HFFc6 (cell line): ENCODE measurements around the gene RBMS1. TPM values are rescaled to one million over a fixed set of nuclear protein-coding genes. Genes with fewer than 3 reads are reported as not detected.

ENCODE experiments used
- DNase-seq: peaks from one replicate; pipeline ENCODE4 v3.0.0-alpha.2; 2018
- H3K27ac Mint-ChIP-seq: 2 replicates; pipeline ENCODE4 v1.8.0; 2020; ENCODE audit warnings: mild to moderate bottlenecking, mixed read lengths
- H3K27me3 Mint-ChIP-seq: 2 replicates; pipeline ENCODE4 v1.8.0; 2021; ENCODE audit warnings: mild to moderate bottlenecking, moderate library complexity, mixed read lengths; ENCODE audit not compliant: insufficient read depth
- H3K36me3 Mint-ChIP-seq: 2 replicates; pipeline ENCODE4 v1.8.0; 2021; ENCODE audit warnings: low read depth, mixed read lengths
- H3K4me1 Mint-ChIP-seq: 2 replicates; pipeline ENCODE4 v1.8.0; 2020; ENCODE audit warnings: low read depth, mixed read lengths
- H3K4me3 Mint-ChIP-seq: 2 replicates; pipeline ENCODE4 v1.8.0; 2020; ENCODE audit warnings: mild to moderate bottlenecking, moderate library complexity, mixed read lengths
- H3K9me3 Mint-ChIP-seq: 2 replicates; pipeline ENCODE4 v1.8.0; 2020; ENCODE audit warnings: mild to moderate bottlenecking, mixed read lengths
- total RNA-seq, 6 experiments: library from RNA; stranded (reverse); fragmentation: NEBNext Ultra II Directional; extraction: Animal tissue kit (Norgen Biotek cat#: 25700); gene quantifications; 2 replicates in 1 of 6; 3 replicates in 5 of 6; pipeline ENCODE4 v1.2.3, GENCODE V29; 2021
- TF ChIP-seq, protein P1 (sequence below): fragments of 200-600 bp; sonication (generic); IDR thresholded peaks from 2 replicates; pipeline ENCODE4 v1.5.0; 2021; ENCODE audit warnings: antibody characterized with exemption, mild to moderate bottlenecking

RBMS1 gene
- total RNA-seq, 6 experiments from 2014 or later, result 88.7 to 111 (median 96.1) TPM

DNA sequence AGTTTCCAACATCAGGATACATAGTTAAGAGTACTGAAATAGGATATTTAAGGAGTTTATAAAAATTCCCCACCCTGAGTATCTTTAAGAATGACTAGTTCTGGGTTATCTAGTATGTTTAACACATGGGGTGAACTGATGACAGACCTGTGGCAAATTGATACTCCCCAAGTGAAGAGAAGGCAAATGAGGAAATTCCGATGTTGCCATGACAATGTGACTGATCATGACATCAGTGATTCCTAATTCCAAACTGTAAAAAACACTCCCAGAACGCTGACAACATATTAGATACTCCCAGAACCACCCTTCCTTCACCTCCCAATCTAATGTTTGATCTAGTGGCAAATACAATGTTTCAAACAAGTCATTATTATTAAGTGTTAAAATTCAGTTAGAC, 77.6 kb downstream of the RBMS1 start:
- TF ChIP-seq, protein P1, sequence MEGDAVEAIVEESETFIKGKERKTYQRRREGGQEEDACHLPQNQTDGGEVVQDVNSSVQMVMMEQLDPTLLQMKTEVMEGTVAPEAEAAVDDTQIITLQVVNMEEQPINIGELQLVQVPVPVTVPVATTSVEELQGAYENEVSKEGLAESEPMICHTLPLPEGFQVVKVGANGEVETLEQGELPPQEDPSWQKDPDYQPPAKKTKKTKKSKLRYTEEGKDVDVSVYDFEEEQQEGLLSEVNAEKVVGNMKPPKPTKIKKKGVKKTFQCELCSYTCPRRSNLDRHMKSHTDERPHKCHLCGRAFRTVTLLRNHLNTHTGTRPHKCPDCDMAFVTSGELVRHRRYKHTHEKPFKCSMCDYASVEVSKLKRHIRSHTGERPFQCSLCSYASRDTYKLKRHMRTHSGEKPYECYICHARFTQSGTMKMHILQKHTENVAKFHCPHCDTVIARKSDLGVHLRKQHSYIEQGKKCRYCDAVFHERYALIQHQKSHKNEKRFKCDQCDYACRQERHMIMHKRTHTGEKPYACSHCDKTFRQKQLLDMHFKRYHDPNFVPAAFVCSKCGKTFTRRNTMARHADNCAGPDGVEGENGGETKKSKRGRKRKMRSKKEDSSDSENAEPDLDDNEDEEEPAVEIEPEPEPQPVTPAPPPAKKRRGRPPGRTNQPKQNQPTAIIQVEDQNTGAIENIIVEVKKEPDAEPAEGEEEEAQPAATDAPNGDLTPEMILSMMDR, result no peak
- peak; percentile 68 for DNase-seq
- 0 out of 2 replicates have a peak, but pooled peaks cover 6% of the 10 kb centered on the region for H3K36me3 Mint-ChIP-seq
- H3K27ac Mint-ChIP-seq, result peak overlapping the region; percentile 82
- peak overlapping the region; percentile 56 for H3K4me3 Mint-ChIP-seq
- no peaks in the 10 kb centered on the region; the same call in none of the 2 replicates for H3K27me3 Mint-ChIP-seq
- no peaks in the 10 kb centered on the region for H3K9me3 Mint-ChIP-seq
- peaks cover 87% of the 10 kb centered on the region for H3K4me1 Mint-ChIP-seq

DNA sequence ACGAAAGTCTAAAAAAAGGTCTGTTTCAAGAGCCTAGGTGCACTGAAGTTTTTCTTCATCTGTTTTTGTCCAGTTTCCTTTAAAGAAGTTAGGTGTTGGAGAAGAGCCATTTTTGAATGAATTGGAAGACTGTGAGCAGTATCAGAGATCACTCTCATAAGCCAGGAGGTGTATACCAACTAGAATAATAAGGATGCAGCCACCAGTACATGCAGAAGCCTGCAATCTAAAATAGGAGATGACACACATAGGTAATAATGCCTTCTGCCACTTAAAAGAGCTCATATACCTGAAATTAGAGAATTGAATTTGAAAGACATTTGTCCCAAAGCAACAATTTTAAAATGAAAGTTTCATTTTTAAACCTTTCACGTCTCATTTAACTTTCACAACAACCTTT, 81.7 kb downstream of the RBMS1 start:
- H3K27me3 Mint-ChIP-seq, result peaks cover 3% of the 10 kb centered on the region
- peaks cover 78% of the 10 kb centered on the region for H3K4me1 Mint-ChIP-seq
- no peak for DNase-seq
- H3K27ac Mint-ChIP-seq, result peak overlapping the region; percentile 94
- no peaks in the 10 kb centered on the region for H3K9me3 Mint-ChIP-seq
- H3K36me3 Mint-ChIP-seq, result peaks cover 5% of the 10 kb centered on the region
- H3K4me3 Mint-ChIP-seq, result no peak overlapping the region; the same call in 1 of the 2 replicates
- TF ChIP-seq, protein P1, result no peak

DNA sequence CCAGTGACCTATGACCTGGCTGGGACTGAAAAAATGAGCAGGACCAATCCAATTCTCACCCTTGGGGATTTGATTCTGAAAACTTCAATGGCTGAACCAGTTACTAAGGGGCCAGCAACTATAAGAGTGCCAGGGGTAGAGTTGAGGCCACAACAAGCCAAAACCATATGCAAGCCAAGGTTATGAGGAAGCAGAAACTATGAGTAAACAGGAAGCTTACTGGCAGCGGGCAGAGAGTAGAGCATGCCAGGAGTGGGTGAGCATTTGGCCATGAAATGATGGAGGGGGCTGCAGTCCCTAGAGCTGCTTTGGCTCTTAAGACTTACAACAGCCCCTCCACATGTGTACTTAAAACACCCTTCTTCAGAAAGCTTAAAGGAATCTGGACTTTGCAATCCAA, 82.4 kb downstream of the RBMS1 start:
- H3K4me3 Mint-ChIP-seq, result peak overlapping the region; percentile 75
- peaks cover 13% of the 10 kb centered on the region for H3K36me3 Mint-ChIP-seq
- H3K4me1 Mint-ChIP-seq, result peaks cover 70% of the 10 kb centered on the region
- DNase-seq, result peak; percentile 60
- peak overlapping the region; percentile 94 for H3K27ac Mint-ChIP-seq
- no peaks in the 10 kb centered on the region for H3K9me3 Mint-ChIP-seq
- H3K27me3 Mint-ChIP-seq, result peaks cover 3% of the 10 kb centered on the region
- TF ChIP-seq, protein P1, result no peak

DNA sequence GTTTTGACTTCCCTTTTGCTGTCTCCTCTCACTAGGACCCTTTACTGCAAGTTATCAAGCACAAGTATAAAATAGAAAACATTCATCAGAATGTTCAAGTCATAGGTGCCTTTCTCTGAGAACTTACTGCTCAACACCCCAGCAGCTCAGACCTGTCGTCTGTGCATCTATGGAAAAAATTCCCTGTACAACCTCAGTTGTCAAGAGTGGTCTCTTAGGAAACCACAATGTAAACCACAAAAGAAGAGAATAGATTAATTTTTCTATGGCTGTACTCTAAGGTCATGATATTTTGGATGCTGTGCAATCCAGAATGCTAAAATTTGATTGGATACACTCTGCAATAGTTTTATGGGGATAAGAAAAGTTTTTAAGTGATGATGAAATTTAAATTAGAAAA, 84.1 kb downstream of the RBMS1 start:
- Mint-ChIP-seq H3K4me1 (peaks cover 72% of the 10 kb centered on the region), H3K27ac (peak overlapping the region; percentile 95), H3K27me3 (peaks cover 3% of the 10 kb centered on the region), H3K36me3 (peaks cover 28% of the 10 kb centered on the region), H3K9me3 (no peaks in the 10 kb centered on the region), H3K4me3 (peak overlapping the region; percentile 27)
- TF ChIP-seq, protein P1, result no peak
- DNase-seq, result no peak

DNA sequence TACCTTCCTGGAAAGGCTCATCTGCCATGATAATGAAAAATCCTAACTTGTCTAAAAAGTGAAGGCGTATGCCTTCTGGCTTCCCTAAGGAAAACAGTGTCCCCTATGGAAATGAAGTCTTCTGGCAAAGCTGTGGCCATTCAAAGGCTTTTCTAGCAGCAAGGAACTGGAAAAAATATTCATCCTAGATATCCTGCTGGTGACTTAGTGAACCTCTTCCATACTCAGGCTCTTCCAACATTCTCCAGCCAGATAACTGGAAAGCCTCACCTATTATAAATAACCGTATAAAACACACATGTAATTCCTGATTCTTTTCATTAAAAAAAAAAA, 84.7 kb downstream of the RBMS1 start:
- Mint-ChIP-seq H3K4me3 (peak overlapping the region; percentile 87), H3K9me3 (no peaks in the 10 kb centered on the region), H3K36me3 (peaks cover 29% of the 10 kb centered on the region), H3K4me1 (peaks cover 72% of the 10 kb centered on the region), H3K27me3 (peaks cover 3% of the 10 kb centered on the region), H3K27ac (peak overlapping the region; percentile 95)
- TF ChIP-seq, protein P1, result peak; percentile 49
- DNase-seq, result peak; percentile 17
